Vagina (tissue), 2 donors: ENCODE measurements around the gene ATOH7.
"Not testable (repeated sequence)": the region's sequence is repeated elsewhere in the genome, so short reads cannot be mapped to it uniquely, and the experiment has no call there.

ENCODE experiments used
- CTCF ChIP-seq, 3 experiments: fragments of 450-650 bp in 2 of 3; fragments of 200-600 bp in 1 of 3; sonication (generic) in 1 of 3; IDR thresholded peaks; one replicate each; pipeline ENCODE4 v1.5.1; 2017 to 2019; ENCODE audit warnings: antibody characterized with exemption in 3 of 3, mild to moderate bottlenecking in 2 of 3, moderate library complexity in 2 of 3
- POLR2A ChIP-seq, 2 donors: fragments of 450-650 bp; IDR thresholded peaks; one replicate each; pipeline ENCODE4 v1.6.1; 2017; ENCODE audit warnings: antibody characterized with exemption in 2 of 2, mild to moderate bottlenecking in 2 of 2, moderate library complexity in 2 of 2
- POLR2AphosphoS5 ChIP-seq, 2 donors: sonication (generic); formaldehyde crosslinking; IDR thresholded peaks; one replicate each; pipeline ENCODE4 v1.9.0; 2017; ENCODE audit warnings: antibody characterized with exemption in 2 of 2, mild to moderate bottlenecking in 2 of 2, low read depth in 1 of 2; ENCODE audit not compliant: insufficient read depth in 1 of 2

DNA sequence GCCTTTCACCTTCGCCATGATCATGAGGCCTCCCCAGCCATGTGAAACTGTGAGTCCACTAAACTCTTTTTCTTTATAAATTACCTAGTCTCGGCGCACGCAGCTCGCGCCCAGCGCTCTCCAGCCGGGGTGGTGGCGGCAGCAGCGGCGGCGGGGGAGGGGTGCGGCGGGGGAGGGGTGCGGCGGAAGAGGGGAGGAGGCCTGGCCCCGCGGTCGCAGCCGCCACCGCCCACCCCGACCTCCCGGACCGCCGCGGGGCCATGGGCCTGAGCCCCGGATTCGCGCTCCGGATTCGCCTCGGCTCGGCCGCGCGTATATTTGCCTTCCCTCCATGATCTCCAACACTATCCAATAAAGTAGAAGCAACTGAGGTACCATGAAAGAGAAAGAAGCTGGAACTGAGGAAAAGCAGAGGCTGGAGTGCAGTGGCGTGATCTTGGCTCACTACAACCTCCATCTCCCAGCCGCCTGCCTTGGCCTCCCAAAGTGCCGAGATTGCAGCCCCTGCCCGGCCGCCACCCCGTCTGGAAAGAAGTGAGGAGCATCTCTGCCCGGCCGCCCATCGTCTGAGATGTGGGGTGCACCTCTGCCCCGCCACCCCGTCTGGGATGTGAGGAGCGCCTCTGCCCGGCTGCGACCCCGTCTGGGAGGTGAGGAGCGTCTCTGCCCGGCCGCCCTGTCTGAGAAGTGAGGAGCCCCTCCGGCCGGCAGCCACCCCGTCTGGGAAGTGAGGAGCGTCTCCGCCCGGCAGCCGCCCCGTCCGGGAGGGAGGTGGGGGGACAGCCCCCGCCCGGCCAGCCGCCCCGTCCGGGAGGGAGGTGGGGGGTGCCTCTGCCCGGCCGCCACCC lies 47.2 kb upstream of the ATOH7 start:
- TF ChIP-seq CTCF (IDR thresholded peaks at IDR 0.05); POLR2A (IDR thresholded peaks at IDR 0.05); POLR2AphosphoS5 (IDR thresholded peaks at IDR 0.05; ENCODE audit: insufficient read depth in 1 of 2, low read depth in 1 of 2): not testable (repeated sequence)
